NCI-H69 (cell line): ENCODE measurements around the gene KCNN1.

Experiments used
- DNase-seq: peaks from one replicate; lab custom pipeline; 2025; lab: John Stamatoyannopoulos, UW

KCNN1 gene

DNA sequence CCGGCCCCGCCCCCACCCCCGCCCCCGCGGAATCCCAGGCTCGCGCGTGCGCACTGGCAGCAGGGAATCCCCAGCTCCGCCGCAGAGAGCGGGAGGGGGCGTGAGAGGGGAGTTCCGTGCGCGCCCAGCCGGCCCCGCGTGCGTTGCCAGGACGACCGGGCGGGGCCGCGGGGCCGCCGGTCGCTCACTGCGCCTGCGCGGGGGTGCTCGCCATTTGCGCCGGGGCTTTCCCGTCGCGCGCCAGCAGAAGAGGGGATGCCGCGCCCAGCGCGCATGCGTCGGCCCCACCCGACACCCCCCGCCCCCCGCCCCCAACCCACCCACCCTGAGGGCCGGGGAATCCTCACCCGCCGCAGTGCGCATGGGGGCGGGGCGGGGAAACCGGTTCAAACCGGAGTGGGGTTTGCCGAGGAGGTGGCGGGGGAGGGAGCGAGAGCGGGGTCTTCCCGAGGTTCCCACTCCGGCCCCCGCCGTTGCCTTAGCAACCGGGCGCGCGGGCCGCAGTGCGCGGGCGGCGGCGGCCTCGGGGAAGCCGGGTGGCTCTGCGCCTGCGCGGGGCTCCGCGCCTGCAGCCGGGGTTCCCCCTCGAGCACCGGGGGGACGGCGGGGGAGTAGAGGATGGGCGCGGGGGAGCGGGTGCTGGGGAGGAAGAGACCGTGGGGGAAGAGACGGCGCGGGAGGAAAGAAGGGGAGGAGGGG lies 18.9 kb upstream of the KCNN1 start:
- DNase-seq, result peak; percentile 100

- DNase-seq, result no peak
Observed at GRCh38 chr19:17948514-17948900, 18.4 kb upstream of the KCNN1 start.

DNA sequence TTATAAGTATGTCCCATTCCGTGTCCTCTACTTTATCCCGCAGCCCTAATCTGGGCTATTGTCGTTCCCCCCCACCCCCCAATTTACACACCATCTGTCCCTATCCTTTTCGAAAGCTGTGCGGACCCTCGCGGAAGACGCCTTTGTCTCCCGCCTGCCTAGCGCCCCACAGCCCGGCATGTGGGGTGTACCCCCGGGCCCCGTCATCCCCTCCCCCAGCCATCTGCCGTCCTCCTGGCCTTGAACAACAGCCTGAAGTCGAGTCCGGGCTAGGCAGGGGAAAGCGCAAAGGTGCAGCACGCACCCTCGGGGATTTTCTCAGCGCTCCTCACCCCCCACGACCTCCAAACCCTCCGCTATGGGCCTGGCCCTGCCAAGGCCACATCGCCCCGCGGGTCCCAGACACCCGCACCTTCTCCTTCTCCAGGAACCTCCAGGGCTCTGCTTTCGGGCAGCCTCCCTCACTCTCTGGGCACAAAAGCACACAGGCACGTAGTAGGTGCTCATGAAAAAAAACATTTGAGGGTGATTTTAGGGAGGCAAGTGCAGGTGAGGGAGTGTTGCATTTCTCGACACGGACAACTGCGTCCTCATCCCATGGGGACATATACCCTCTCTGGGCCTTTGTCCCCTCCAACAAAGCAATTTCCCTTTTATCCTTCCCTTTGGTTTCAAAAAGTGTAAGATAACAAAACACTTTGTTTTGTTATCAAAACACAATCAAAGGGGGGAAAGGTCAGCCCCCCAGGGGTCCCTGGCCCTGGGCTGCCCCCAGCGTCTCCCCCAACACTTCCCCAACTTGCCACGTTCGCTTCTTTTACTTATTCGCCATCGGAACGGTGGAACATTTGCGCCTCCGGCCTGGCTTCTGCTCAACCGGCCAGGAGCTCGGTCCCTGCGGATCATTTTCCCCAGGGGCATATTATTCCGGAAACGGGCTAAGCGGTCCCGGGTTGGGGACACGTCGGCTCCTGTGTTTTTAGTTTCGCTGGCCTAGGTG lies 17.7 kb upstream of the KCNN1 start:
- peak; percentile 83 for DNase-seq

DNA sequence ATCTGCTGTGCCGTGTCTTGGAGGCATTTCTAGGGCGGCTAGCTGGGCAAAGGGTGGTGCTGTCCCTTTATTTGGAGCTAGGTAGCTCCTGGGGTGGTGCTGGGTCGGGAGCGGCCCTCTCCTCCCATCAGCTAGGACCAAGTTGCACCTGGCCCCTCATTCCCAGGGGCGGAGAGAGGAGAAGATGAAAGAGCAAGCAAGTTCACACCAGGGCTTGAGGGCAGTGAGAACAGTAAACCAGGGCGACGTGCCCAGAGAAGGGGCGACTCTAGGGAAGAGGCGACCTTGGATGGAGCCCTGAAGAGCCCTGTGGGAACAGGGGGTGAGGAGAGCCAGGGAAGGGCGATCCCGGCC lies 17.0 kb upstream of the KCNN1 start:
- DNase-seq, result peak; percentile 88

DNA sequence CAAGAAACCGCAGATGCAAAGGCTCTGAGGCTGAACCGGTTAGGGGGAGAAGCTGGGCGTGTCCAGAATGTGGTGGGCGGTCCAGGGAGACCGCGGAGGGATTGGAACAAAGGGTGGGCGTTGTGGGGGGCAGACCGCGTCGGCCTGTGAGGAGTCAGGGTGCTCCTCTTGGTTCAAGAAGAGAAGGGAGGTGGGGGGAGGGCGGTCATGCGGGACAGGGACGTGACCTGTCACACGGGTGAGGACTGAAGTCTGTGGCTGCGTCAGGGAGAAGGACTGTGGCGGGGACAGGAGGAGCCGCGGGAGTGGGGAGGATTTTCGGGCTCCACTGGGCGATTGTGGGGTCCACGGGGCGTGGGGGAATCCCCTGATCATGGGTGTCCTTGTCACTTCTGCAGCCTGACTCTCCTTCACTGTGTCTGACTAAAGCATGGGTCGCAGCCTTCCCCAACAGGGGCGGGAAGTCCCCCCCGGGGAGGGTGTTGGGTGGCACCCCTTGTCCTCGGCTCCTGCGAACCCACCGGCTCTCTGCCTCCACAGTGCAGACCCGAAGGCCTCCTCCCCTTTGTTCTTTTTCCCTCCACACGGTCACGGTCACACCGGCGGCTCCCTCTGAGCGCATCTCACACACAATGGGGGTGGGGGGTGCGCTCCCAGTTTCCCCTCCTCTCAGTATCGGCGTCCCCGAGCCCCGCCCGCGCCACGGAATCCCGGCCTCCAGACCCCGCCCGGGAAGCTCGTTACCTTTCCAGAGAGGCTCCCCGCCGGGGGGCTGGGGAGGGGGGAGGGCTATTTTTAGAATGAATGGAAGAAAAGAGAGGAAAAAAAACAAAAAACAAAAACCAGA lies 16.4 kb upstream of the KCNN1 start:
- DNase-seq, result peak; percentile 88

GRCh38 chr19:17951157-17951989 lies 15.5 kb upstream of the KCNN1 start:
- peak; percentile 57 for DNase-seq

DNA sequence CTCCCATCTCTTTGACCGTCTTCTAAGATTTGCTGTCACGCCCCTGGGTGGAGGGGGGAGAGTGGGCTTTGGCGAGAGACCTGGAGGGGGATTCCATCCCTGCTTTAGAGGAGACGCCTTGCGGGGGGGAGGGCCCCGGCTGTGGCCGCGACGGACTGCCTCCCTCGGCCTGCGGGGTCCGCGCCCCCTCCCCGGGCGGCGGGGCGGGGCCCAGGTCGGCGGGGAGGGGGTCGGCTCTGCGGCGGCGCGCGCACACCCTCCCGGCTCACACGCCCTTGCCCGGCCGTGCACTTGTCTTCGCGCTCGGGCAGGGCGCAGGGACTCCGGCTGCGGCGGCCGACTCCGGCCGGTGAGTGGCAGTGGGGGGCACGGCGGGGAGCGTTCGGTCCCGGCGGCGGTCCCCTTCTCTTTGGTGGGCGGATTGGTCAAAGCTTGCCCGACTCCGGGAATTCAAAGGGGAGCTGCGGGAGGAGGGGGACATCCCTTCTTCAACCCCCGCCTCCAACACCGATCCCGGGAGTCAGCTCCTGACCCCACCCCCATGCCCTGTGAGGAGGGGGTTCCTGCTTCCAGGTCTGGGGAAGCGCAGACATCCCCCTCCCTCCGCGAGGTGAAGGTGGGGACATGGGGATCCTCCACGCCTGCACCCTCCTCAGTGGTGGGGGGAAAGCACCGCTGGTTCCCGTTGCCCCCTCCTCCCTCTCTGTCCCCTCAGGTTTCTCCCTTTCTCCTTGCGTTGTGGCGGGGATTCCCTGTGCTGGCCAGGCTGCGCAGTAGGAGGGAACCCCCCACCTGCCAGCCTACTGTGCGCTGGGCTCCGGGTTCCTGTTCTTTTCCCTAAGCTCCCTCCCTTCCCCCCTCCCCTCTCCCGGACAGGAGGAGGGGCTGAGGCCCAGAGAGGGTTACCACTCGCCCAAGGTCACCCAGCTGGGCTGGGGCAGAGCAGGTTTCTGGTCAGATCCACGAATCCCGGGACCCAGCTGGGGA lies 14.6 kb upstream of the KCNN1 start:
- peak; percentile 59 for DNase-seq

DNA sequence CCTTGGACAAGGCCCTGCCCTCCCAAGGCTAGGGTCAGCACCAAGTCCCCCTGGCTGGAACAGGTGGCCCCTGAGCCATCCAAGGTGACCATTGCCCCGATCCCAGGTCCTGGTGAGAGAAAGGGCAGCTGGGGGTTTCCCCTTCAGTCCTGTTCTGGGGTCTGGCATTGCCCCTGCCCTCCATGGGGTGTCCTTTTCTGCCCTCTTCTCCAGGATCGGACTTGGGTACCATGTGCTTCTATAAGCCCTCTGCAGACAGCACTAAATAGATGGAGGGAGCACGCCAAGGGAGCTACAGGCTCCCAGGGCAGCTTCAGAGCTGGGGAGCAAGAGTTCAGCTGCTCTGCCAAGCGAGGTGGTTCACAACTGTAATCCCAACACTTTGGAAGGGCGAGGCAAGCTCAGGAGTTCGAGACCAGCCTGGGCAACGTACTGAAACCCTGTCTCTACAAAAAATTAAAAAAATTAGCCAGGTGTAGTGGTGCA lies 13.5 kb upstream of the KCNN1 start:
- DNase-seq, result no peak

GRCh38 chr19:17953869-17954268 lies 13.0 kb upstream of the KCNN1 start:
- no peak for DNase-seq

GRCh38 chr19:17954401-17954800 lies 12.5 kb upstream of the KCNN1 start:
- DNase-seq, result no peak

DNA sequence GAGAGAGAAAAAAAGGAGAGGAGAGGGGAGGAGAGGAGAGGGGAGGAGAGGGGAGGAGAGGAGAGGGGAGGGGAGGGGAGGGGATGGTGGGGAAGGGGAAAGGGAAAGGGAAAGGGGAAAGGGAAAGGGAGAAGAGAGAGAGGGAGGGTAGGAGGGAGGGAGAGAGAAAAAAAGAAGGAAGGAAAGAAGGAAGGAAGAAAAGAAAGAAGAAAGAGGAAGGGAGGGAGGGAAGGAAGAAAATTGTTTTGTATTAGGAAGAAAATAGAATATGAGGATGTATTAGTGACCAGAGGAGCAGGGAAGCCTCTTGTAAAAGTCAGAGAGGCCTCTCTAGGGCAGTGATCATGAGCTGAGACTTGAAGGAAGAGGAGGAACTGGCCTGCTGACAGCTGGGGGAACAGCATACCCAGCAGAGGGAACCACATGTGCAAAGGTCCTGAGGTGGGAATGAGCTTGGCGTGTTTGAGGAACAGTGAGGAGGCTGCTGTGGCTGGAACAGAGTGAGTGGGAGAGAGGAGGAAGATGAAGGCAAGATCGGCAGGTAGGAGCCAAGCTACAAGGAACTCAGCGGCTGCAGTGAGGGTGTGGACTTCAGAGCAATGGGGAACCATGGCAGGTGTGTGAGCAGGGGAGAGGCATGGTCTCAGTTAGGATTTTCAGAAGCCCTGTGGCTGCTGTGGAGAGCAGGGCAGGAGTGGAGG lies 9.6 kb upstream of the KCNN1 start:
- no peak for DNase-seq

GRCh38 chr19:17957885-17958284 lies 9.0 kb upstream of the KCNN1 start:
- no peak for DNase-seq

GRCh38 chr19:17963936-17964691 lies 2.8 kb upstream of the KCNN1 start:
- DNase-seq, result no peak

DNA sequence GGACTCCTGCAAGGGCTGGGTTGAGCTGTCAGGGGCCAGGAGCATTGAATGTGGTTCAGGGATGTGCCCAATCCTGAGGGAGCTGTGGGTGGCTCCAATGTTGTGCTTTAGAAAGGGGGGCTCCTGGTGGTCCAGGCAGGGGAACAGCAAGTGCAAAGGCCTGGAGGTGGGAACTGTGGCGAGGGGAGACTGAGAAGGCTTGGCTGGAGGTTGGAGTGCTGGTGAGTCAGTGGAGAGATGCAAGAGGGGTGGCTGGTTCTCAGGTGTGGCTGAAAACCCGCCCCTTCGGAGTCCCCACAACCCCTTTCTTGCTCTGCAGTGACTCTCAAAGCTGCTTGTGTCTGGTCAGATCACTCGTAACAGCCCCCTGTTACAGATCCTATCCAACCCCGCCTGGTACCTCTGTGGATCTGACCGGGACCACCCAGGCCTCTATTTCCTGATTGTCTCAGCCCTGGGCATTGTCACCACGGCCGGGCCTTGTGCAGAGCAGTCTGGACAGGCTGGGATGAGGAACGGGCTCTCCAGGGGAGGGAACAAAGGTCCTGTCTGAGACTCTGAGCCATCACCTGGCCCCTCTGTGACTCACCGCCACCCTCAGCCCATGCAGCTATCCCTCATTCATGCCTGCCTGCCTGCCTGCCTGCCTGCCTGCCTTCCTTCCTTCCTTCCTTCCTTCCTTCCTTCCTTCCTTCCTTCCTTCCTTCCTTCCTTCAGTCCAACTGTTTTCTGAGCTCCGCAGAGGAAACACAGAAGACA lies 1.4 kb upstream of the KCNN1 start:
- no peak for DNase-seq

DNA sequence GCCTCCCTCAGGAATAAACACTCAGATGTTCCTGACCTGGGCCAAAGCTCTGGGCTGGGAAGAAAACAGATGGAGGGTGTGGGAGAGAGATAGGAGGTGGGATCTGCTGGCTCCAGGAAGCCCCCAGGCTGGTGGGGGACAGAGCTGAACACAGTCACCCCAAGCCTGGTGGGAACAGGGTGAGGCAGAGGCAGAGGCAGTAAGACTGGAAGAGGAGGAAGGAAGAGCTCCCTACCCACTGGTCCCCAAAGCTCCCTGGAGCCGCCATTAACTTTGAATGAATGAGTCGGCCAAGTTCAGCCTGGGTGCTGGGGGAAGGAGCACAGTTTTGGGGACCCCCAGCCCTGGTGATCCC lies 801 bp upstream of the KCNN1 start:
- DNase-seq, result no peak

DNA sequence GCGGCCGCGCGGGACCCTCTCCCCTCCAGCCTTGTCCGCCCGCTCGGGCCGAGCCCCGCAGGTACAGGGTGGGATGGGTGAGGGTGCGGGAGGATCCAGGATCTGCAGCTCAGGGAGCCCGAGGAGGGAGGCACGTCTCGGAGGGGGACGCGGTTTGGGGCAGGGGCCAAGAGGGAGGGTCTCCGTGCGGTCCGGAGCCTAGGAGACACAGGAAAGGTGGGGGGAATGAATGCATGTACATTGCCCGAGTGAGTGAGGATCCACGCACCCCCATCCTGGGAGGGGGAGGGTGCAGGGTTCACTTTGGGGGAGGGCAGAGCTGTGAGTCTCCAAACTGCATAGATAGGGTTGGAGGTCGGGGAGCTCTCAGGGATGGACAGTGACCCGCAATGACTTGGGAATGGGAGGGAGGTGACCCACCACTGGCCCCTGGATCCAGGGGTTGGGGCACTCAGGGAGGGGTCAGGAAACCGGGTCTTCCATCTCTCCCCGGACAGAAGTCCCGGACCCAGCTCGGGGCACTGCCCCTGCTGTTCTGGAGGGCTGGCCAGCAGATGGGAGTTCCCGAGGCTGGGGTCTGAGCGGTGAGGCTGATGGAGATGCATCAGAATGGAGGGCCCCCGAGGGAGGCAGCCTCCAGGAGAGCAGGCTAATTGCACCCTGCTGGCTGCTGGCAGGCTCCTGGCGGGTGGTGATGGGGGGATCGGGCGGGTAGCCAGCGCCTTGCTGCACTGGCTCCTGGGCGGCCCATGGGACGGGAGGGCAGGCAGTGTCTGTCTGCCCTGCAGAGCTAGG lies 547 bp downstream of the KCNN1 start:
- no peak for DNase-seq

- DNase-seq, result no peak
Observed at GRCh38 chr19:17968362-17968761, 1.5 kb downstream of the KCNN1 start.
